Osteoblast (primary cell): ENCODE results near the gene MMEL1. TPM values are rescaled to one million over a fixed set of nuclear protein-coding genes. Genes with fewer than 3 reads are reported as not detected.

Source experiments
- DNase-seq: peaks from one replicate; pipeline ENCODE4 v3.0.0; 2011; ENCODE audit warnings: low spot score, mixed read lengths; ENCODE audit not compliant: insufficient read length; ENCODE audit errors: missing footprints
- H2AFZ ChIP-seq: 2 replicates; pipeline ENCODE4 v1.6.0; 2011; ENCODE audit warnings: mild to moderate bottlenecking, low read length
- H3K27ac ChIP-seq: 2 replicates; pipeline ENCODE4 v1.5.1; 2011; ENCODE audit warnings: mild to moderate bottlenecking, low read depth, low read length, moderate library complexity
- H3K27me3 ChIP-seq: 2 replicates; pipeline ENCODE4 v1.6.0; 2012; ENCODE audit warnings: mild to moderate bottlenecking, control low read depth, inconsistent platforms, low read length, moderate library complexity; ENCODE audit not compliant: insufficient read depth
- H3K36me3 ChIP-seq: 2 replicates; pipeline ENCODE4 v1.5.1; 2011; ENCODE audit warnings: mild to moderate bottlenecking, low read length, control low read depth, moderate library complexity; ENCODE audit not compliant: insufficient read depth
- H3K4me1 ChIP-seq: 2 replicates; pipeline ENCODE4 v1.5.1; 2011; ENCODE audit warnings: mild to moderate bottlenecking, low read length, control low read depth, moderate library complexity; ENCODE audit not compliant: insufficient read depth
- H3K4me2 ChIP-seq: 2 replicates; pipeline ENCODE4 v1.6.0; 2011; ENCODE audit warnings: mild to moderate bottlenecking, low read length; ENCODE audit not compliant: insufficient read depth
- H3K4me3 ChIP-seq: fragments of 200-600 bp; sonication (generic); 3 replicates; pipeline ENCODE4 v1.5.1; 2012; ENCODE audit warnings: mild to moderate bottlenecking, low read length, inconsistent platforms; ENCODE audit not compliant: insufficient read depth
- H3K79me2 ChIP-seq: 2 replicates; pipeline ENCODE4 v1.6.0; 2012; ENCODE audit warnings: mild to moderate bottlenecking, low read length, control low read depth, inconsistent platforms; ENCODE audit not compliant: insufficient read depth
- H3K9me3 ChIP-seq: 2 replicates; pipeline ENCODE4 v1.5.1; 2011; ENCODE audit warnings: low read depth, low read length, control low read depth
- H4K20me1 ChIP-seq: 2 replicates; pipeline ENCODE4 v1.6.0; 2012; ENCODE audit warnings: mild to moderate bottlenecking, low read length, control low read depth; ENCODE audit not compliant: insufficient read depth
- CTCF ChIP-seq: IDR thresholded peaks from 2 replicates; pipeline ENCODE4 v1.5.1; 2011; ENCODE audit warnings: mild to moderate bottlenecking, low read depth, low read length, moderate library complexity; ENCODE audit errors: extremely low read depth
- total RNA-seq: library from RNA; depleted of rRNA; stranded (reverse); fragments of >200 nt; gene quantifications from 2 replicates; pipeline ENCODE4 v1.2.3, GENCODE V29; 2012

Gene MMEL1
- total RNA-seq, 1 donor, result under 0.01 TPM

- no peaks in the 10 kb centered on the region for H3K36me3 ChIP-seq
- H2AFZ ChIP-seq, result no peak overlapping the region
- H3K4me1 ChIP-seq, result peaks cover 6% of the 10 kb centered on the region
- H3K27me3 ChIP-seq, result no peaks in the 10 kb centered on the region
- no peak overlapping the region for H3K27ac ChIP-seq
- peaks cover 8% of the 10 kb centered on the region for H3K79me2 ChIP-seq
- no peak for TF ChIP-seq CTCF
- DNase-seq, result peak; percentile 84
- H4K20me1 ChIP-seq, result no peaks in the 10 kb centered on the region
- H3K9me3 ChIP-seq, result peaks cover 2% of the 10 kb centered on the region
- no peak overlapping the region for H3K4me3 ChIP-seq
- no peak overlapping the region for H3K4me2 ChIP-seq
Observed at GRCh38 chr1:2645776-2646175, 13.0 kb upstream of the MMEL1 start.

GRCh38 chr1:2645143-2645542 is 12.3 kb upstream of the MMEL1 start:
- DNase-seq, result peak; percentile 74
- H3K36me3 ChIP-seq, result no peaks in the 10 kb centered on the region
- no peak for TF ChIP-seq CTCF
- H3K27me3 ChIP-seq, result no peaks in the 10 kb centered on the region
- peaks cover 8% of the 10 kb centered on the region for H3K79me2 ChIP-seq
- H3K27ac ChIP-seq, result no peak overlapping the region
- H4K20me1 ChIP-seq, result no peaks in the 10 kb centered on the region
- no peak overlapping the region for H3K4me2 ChIP-seq
- peaks cover 2% of the 10 kb centered on the region for H3K9me3 ChIP-seq
- H2AFZ ChIP-seq, result no peak overlapping the region
- no peak overlapping the region for H3K4me3 ChIP-seq
- peaks cover 6% of the 10 kb centered on the region for H3K4me1 ChIP-seq

- Histone ChIP-seq H3K79me2 (peaks cover 8% of the 10 kb centered on the region), H2AFZ (no peak overlapping the region), H3K9me3 (peaks cover 2% of the 10 kb centered on the region), H3K4me3 (no peak overlapping the region), H3K27me3 (no peaks in the 10 kb centered on the region), H3K4me1 (peaks cover 6% of the 10 kb centered on the region), H3K27ac (no peak overlapping the region), H3K4me2 (no peak overlapping the region), H3K36me3 (no peaks in the 10 kb centered on the region), H4K20me1 (no peaks in the 10 kb centered on the region)
- peak; percentile 57 for DNase-seq
- TF ChIP-seq CTCF, result no peak
Observed at GRCh38 chr1:2644591-2645101, 11.8 kb upstream of the MMEL1 start.

GRCh38 chr1:2644171-2644570 is 11.4 kb upstream of the MMEL1 start:
- no peaks in the 10 kb centered on the region for H4K20me1 ChIP-seq
- no peaks in the 10 kb centered on the region for H3K36me3 ChIP-seq
- TF ChIP-seq CTCF, result no peak
- H3K9me3 ChIP-seq, result peaks cover 2% of the 10 kb centered on the region
- DNase-seq, result peak; percentile 50
- H3K79me2 ChIP-seq, result peaks cover 8% of the 10 kb centered on the region
- no peak overlapping the region for H2AFZ ChIP-seq
- H3K27me3 ChIP-seq, result no peaks in the 10 kb centered on the region
- H3K4me2 ChIP-seq, result no peak overlapping the region
- H3K27ac ChIP-seq, result no peak overlapping the region
- peaks cover 6% of the 10 kb centered on the region for H3K4me1 ChIP-seq
- no peak overlapping the region for H3K4me3 ChIP-seq
